ENCODE measurements around the gene SF3B6.
A peak's percentile ranks its signal among the peaks of the same experiment; 100 is the strongest.
"Not testable (repeated sequence)": the region's sequence is repeated elsewhere in the genome, so short reads cannot be mapped to it uniquely, and the experiment has no call there.

The SF3B6 gene

DNA sequence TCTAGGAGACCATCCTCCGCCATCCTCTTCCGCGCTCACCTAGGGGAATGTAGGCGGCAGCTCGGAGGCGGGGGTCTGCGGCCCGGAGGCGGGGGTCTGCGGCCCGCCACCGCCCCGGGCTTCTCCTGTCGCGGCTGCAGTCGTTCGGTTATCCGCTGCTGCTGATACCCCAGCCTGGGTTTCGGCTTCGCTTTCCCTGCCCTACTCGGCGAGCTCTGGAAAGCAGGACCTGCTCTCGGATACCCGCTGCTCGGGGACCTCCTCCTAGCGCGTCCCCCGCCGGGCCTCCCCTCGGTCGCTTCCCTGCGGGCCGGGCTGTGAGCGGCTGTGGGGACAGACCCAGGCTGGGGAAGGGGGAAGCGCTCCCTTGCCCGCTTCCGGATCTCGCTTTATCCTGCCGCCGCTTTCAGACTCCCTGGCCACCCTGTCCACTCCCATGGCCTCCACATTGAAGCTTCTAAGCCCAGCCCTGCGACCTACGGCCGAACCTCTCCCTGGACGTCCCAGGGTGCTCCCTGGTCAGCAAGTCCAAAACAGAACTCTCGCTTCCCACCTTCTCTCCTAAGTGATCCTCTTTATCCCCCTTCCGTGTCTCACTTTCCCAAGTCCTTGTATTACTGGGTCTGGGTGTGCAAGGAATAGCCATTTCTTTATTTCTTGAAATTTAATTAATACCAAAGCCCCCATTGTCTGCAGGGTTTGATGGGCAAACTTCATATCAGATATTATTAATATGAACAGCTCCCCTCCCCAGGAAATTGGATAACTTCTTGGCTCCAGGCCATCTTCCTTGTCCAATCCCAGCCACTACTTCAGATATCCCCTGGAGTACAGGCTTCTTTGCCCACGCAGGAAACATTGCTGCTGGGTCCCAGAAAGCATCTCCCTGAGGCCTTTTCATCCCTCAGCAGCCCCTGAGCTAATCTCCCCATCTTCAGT lies 25.8 kb downstream of the SF3B6 start:
- no peak for DNase-seq

DNA sequence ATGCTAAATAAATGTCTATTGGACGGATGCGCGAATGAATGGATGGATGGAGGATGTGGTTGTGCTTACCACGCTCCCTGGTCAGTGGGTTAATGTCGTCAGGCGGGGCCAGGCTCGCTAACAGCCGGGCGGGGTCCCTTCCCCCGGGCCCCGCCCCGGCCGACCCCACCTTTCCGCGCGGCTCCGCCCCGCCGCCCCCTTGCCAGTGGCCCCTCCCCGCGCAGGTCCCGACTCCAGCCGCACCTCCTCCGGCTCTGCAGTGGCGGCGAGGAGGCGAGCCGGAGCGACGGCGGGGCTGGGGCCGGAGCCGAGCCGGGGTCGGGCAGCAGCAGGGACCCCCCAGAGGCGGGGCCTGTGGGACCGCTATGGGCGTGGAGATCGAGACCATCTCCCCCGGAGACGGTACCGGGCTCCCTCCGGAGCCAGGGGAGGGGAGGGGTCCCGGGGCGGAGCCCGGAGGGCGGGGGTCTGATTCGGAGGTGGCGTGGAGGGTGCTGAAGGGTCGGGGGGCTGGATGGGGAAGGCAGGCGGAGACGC lies 26.6 kb downstream of the SF3B6 start, which contains the start of gene FKBP1B:
Gene FKBP1B (plus strand): TSS at position 257 of the 537 bp plus-strand sequence. CDS start 109 bp downstream, at position 366.
- DNase-seq, result peak; percentile 39

DNA sequence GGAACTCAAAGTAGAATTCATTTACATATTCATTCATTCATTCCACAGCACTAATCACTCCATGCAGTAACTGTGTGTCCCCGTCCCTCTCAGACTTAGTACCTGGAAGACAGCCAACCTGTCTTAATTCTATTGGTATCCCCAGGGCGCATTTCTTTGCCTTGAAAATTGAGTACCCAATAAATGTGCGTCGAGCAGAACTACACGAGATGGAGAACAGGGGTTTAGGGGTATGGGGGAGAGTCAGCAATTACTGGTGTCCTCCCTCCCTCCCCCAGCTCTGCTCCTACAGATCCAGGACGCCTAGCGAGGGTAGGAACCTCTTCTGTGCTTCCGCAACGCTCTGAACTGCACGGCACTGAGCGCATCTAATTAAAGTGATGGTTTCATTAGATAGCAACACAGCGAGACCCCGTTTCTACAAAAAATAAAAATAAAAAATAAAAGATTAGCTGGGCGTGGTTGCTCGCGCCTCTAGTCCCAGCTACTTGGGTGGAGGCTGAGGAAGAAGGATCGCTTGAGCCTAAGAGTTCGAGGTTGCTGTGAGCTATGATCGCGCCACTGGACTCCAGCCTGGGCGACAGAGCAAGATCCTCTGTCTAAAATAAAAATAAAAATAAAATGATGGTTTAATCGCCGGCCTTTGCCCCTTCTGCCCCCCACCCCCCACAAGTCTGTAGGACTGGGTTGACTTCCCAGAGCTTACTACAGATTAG lies 27.2 kb downstream of the SF3B6 start:
- DNase-seq, result no peak

DNA sequence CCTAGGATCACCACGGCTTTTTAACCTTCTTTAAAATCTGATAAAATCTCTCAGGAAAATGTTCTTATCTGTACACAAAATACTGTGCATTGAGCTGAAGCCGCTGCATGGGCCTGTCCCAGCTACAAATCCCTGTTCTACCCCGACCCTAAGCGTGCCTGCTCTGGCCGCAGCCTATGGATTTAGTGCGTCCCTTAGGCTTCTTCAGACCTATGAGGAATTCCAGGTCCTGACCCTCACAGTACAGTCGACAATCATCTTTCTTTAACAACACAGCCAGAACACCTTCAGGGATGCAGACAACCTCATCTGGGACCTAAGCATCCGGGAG lies 28.5 kb downstream of the SF3B6 start:
- DNase-seq, result no peak

DNA sequence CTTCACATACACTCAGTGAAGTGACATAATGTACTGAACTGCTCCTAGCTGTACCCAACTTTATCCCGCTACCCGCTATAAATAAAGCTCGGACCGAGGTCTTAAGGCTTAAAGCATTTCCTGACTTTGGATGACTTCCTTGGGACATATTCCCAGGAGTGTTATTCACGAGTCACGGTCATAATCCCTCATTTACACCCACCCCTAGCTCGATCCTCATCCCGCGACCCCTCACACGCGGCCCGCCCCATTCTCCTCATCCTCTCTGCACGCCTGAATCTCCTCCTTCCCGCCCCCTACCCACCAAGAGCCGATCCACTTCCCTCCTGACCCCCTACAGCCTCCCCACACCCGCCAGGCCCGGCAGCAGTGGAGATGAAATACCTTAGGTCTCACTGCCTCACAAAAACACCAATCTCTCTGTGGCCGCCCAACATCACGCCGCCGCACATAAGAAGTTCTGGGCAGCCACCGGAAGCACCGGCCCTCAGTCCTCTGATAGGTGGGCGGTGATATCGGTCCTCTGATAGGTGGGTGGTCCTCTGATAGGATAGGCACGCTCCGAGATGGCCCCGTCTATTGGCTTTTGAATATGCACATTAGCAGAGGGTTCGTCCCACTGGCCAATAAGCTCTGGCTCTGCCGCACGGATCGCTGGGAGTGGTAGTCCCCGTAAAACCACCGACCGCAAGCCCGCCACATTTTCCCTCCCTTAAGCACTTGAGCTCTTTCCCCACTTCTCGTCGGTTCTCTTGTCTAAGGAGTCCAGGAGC lies 29.0 kb downstream of the SF3B6 start, which contains the start of gene WDCP:
Gene WDCP (minus strand): TSS at position 462 of the 773 bp plus-strand sequence. CDS start 7,897 bp downstream, outside the sequence.
- DNase-seq, result peak; percentile 99

DNA sequence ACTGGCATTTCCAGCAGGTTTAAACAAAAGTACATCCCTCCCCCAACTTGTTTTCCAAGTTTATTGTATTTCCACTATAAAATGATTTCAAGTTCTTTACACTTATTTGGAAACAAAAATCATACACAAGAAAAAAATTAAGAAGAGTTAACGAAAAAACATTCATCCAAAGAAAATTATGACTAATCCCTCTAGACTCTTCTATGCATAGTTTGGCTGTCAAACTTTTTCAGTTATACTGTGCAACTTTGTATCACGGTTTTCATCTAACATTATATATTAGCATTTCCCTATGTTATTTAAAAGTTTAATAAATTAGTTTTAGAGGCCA lies 29.6 kb downstream of the SF3B6 start:
- DNase-seq, result no peak

DNA sequence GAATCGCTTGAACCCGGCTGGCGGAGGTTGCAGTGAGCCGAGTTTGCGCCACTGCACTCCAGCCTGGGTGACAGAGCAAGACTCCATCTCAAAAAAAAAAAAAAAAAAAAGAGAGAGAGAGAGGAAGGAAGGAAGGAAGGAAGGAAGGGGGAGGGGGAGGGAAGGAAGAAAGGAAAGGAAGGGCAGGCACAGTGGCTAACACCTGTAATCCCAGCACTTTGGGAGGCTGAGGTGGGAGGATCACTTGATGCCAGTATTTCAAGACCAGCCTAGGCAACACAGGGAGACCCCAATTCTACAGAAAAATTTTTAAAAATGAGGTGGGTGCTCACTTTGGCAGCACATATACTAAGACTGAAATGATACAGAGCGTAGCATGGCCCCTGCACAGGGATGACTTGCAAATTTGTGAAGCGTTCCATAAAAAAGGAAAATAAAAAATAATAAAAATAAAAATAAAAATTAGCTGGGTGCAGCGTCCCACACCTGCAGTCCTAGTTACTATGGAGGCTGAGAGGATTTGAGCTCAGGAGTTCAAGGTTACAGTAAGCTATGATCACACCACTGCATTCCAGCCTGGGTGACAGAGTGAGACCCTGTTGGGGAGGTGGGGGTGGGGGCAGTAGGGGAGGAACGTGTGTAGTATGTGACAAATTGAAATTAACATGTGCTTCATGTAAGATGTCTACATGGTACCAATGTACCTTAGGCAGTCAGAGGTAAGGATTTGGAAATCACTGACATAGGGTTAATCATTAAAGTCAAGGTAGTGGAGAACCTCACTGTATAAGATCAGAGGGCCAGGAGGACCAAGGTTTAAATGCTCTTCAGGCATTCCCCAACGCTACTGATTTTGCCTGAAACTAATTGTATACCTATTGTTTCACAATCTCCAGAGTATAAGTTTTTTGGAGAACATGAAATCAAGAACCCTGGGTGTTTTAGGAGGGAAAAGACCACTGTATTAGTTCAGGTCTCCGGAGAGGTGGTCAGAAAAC lies 30.3 kb downstream of the SF3B6 start:
- no peak for DNase-seq

DNA sequence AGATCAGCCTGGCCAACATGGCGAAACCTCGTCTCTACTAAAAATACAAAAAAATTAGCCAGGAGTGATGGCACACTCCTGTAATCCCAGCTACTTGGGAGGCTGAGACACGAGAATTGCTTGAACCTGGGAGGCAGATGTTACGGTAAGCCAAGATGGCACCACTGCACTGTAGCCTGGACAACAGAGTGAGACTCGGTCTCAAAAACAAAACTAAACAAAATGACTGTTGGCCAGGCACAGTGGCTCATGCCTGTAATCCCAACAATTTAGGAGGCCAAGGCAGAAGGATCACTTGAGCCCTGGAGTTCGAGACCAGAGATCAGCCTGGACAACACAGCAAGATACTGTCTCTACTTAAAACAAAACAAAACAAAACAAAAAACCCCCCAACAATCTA lies 33.0 kb downstream of the SF3B6 start:
- not testable (repeated sequence) for DNase-seq

DNA sequence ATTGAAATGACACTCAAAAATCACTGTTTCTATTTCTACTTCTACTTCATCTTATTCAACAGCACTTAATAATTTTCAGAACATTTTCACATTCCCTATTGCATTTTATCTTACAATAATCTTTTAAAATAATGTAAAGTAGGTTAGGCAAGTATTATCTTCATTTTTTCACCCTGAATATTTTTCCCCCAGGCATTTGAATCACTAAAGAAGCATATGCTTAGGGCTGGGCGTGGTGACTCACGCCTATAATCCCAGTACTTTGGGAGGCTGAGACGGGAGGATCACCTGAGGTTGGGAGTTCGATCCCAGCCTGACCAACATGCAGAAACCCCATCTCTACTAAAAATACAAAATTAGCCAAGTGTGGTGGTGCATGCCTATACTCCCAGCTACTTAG lies 35.6 kb downstream of the SF3B6 start:
- no peak for DNase-seq

DNA sequence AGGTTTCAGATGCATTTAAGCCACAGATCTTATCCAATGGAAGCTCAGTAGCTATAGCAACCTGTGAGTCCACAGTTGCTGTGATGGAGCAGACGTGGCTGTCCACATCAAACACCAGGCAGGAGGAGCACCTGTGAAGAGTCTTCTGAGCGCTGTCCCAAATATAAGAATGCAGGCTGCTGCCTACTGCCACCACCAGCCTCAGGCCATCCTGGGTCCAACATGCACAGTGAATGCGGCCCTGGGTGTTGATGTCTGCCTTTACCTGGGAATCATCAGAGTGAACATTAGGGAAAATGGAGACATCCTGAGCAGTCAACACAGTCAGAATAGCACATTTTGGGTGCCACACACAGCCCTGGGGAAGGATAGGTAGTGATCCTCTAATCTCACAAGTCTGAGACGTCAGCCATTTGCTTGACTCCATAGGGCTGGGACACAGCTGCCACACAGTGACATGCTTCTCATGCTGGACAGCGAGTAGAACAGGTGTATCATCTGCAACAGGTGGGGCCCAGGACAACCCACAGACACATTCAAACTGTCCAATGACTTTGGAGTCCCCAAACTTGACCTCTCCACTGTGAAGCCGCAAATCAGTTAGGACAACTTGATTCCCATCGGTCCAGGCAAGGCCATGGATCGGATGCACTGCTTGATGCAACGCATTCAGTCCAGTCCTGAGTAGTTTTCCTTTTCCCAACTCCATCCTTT lies 37.2 kb downstream of the SF3B6 start:
- no peak for DNase-seq

DNA sequence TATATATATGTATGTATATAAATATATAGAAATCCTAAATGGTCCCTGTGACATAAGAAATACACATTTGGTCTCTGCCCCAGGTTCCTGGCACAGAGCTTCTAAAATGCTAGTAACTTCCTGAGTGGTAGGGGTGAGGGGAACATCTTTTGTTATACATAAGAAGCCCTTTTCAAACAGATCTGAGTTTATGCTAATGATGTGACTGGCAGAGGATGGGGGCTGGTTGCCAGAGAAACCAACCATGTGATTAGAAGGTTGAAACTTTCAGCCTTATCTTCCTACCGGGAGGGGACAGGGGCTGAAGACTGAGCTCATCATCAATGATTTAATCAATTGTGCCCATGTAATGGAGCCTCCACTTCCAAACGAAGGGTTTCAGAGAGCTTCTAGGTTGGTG lies 49.9 kb downstream of the SF3B6 start:
- DNase-seq, result no peak

DNA sequence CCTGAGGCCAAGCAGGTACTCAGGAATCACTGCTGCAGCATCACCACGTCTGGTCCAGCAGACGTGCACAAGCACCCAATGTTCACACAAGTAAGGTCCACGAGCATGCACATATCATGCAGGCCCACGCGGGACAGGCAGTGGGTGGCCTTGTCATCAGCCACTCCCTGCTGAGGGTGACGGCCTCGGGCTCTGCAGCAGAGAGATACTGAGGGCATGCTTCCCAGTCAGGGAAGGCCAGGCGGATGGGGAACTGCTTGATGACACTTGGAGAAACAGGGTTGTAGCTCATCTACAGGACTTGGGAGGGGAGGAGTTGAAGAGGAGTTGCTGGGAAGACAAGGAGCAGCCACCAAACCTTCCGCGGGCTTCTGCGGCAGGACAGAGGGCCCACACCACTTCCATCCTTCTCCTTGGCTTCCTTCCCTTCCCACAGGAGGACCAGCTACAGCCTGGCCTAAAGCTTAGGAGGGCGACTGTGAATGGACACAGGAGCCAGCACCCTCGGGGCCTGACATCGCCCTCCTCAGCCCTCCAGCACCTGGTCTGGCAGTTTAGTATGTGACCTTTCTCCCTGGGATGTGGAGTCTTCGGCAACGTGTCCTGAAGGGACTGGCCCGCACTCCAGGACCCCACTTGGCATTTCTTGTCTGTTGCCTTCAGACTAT lies 51.0 kb downstream of the SF3B6 start:
- DNase-seq, result no peak

DNA sequence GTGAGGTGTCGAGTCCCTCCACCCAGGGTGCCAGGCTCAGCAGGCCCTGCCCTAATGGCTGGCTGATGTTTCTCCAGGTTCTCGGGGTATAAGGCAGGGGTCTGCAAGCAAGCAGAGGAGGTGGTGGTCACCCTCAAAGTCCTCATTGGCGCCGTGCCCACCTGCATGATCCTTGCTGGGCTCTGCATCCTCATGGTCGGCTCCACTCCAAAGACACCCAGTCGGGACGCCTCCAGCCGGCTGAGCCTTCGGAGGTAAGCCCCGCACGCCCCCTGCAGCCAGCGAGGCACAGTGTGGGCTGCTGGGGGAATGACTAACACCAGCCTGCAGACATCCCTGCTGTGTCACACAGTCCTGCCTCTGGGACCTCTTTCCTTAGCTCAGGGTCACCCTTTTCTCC lies 52.1 kb downstream of the SF3B6 start:
- no peak for DNase-seq

DNA sequence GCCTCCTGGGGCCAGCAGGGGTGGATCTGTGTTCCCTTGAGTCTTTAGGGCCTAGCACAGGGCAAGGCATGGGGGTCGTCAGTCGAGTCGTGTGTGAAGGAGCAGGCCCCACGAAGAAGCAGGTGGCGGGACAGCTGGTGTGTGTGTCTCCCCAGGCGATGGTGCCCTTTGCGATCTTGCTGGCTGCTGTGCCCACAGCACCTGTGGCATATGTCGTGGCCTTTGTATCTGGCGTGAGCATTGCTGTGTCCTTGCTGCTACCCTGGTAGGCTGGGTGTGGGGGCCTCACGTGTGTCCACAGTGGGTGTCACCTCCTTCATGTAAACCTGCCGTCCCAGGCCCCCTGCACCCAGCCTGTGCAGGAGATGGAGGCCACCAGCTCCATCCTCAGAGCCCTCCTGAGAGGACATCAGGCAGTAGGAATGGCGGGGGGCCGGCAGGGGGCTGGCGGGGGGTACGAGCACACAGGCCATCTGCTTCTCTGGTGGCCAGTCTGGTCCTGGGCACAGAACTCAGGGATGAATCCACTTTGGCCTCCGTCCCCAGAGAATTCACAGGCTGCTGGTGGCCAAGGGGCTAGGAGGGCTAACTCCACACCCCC lies 53.1 kb downstream of the SF3B6 start:
- no peak for DNase-seq

DNA sequence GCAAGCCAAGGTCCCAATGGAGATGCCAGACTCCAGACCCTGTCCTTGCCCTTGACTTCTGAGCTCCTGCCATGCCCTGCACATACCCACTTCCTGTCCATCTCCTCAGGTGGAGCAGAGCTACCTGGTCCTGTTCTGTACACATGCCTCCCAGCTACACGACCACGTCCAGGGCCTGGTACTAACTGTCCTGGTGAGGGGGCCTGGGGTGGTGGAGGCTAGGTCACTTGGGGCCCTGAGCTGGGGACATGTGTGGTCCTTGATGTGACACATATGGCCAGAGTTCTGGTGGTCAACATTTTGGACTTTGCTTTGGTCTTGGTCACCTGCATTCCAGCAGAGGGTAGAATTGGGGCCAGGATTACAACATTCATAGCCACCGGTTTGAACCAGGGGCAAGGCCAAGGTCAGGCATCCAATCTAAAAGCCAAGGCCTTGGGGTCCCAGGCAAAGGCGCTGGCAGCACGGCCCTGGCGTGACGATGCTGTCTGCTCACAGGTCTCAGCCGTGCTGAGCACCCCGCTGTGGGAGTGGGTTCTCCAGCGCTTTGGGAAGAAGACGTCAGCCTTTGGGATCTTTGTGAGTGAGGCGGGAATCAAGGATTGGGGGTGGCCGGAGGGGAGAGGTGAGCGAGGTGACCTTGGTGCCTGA lies 53.7 kb downstream of the SF3B6 start:
- DNase-seq, result no peak

DNA sequence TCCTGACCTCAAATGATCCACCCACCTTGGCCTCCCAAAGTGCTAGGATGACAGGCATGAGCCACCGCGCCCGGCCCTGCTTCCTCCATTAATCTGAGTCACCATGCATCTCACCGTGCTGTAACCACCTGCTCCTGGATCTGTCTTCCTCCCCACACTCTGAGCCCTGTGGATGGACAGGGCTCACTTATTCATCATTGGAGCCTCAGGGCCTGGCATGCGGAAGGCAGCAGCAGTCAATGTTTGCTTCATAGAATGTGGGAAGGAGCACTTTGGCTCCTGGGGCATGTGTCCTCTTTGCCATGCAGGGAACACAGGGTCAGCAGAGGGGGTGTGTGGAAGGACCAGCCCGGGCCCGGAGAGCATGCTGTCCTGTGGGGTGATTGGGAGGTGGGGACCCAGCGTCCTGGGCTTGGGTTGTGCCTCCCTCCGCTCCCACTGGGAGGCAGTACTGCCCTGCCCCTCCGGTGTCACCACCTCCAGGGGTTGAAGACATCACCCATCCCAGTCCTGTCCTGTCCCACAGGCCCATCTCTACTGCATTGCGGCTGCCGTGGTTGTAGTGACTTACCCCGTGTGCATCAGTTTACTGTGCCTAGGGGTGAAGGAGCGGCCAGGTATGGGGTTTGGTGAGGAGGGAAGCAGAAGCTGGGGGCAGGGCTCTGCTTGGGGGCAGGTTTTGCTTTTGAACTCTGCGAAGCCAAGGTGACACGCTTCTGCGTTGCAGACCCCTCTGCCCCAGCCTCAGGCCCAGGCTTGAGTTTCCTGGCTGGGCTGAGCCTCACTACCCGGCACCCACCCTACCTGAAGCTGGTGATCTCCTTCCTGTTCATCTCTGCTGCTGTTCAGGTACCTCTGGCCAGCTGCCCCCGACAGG lies 54.8 kb downstream of the SF3B6 start:
- peak; percentile 25 for DNase-seq

DNA sequence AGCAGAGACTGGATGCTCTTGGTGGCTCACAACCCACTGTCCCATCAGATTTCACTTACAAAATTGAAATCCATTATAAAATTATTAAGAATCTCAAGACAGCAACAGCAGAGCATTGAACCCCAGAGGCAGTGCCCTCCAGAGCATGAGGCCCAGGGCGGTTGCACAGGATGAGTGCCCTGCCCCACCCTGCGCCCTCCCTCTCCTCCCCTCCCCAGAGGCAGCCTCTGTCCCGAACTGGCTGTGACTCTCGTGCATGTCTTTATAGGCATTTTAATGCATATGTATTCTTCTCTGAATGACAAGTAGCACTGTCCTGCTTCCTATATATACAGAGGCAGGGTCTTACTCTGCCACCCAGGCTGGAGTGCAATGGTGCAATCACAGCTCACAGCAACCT lies 55.9 kb downstream of the SF3B6 start:
- DNase-seq, result no peak

DNA sequence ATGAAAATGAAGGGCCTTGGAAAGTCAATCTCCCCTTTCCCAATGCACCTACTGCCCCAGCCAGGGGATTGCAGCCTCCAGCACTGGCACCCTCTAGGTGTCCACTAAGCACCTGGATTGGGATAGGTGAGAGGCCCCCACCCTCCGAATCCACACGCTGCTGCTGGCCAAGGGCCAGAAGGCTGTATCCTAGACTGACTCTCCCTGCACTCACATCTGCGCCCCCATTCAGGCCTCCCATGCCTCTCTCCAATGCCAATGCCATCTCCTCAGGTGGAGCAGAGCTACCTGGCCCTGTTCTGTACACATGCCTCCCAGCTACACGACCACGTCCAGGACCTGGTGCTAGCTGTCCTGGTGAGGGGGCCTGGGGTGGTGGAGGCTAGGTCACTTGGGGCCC lies 56.4 kb downstream of the SF3B6 start:
- no peak for DNase-seq

DNA sequence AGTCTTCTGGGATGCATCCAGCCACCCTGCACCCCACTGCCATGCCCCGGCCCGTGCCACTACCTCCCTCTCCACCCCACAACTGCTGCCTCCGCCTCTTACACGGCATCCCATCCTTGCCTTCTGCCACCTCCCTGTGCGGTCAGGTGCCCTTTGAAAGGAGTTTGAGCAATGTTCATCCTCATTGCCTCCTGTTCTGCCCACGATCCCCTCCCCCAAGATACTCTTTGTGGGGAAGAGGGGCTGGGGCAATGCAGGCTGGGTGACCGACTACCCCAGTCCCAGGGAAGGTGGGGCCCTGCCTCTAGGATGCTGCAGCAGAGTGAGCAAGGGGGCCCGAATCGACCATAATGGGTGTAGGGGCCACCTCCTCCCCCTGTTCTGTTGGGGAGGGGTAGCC lies 57.9 kb downstream of the SF3B6 start:
- no peak for DNase-seq
